Measurements from ENCODE around the gene OR52K2. TPM values are rescaled to one million over a fixed set of nuclear protein-coding genes. Genes with fewer than 3 reads are reported as not detected.
"Not testable (repeated sequence)": the region's sequence is repeated elsewhere in the genome, so short reads cannot be mapped to it uniquely, and the experiment has no call there.

Gene OR52K2
- 1 to 10 TPM in 1 of 2 donors, not detected in 1; 1.9 TPM for total RNA-seq
- not detected for polyA plus RNA-seq (ENCODE audit: insufficient read length in 6 of 6)
- long read RNA-seq, donor 1: 0 reads
- long read RNA-seq, donor 2: 0 reads
- long read RNA-seq, donor 3: 0 reads
- long read RNA-seq, donor 4: 0 reads
- long read RNA-seq, donor 5: 0 reads
- long read RNA-seq, donor 6: 0 reads
- long read RNA-seq, donor 7: 0 reads
- long read RNA-seq, donor 8: 0 reads
- long read RNA-seq, donor 9: 0 reads
- long read RNA-seq, donor 10: 0 reads
- long read RNA-seq, donor 11: 0 reads
- long read RNA-seq, donor 12: 0 reads

GRCh38 chr11:4448995-4449394 is at the start of gene OR52K2:
Gene OR52K2, plus strand, starts transcription at chr11:4449295. Its CDS starts 45 bp downstream, at chr11:4449340.
- Histone ChIP-seq H3K27me3 (no peaks in the 10 kb centered on the region), H3K36me3 (no peaks in the 10 kb centered on the region), H3K4me1 (peaks cover 0 to 15% of the 10 kb centered on the region in 2 donors), H3K27ac (no peak within 1 kb of the TSS), H3K9me3 (no peaks in the 10 kb centered on the region), H3K4me3 (no peak within 1 kb of the TSS)
- intact Hi-C loops (cut with DNase I): no loop called here
- TF ChIP-seq CTCF (IDR thresholded peaks at IDR 0.05): no peak
- ATAC-seq (no peak), DNase-seq (no peak)

GRCh38 chr11:4406206-4406605 is 42.9 kb upstream of the OR52K2 start:
- H3K27ac ChIP-seq; H3K4me1 ChIP-seq; H3K36me3 ChIP-seq; H3K9me3 ChIP-seq; DNase-seq; H3K4me3 ChIP-seq; ATAC-seq; intact Hi-C loops (cut with DNase I); H3K27me3 ChIP-seq: not testable (repeated sequence)

- ATAC-seq (no peak), DNase-seq (no peak)
- TF ChIP-seq CTCF (IDR thresholded peaks at IDR 0.05): no peak
- Histone ChIP-seq H3K4me1 (no peaks in the 10 kb centered on the region), H3K4me3 (no peak overlapping the region), H3K27ac (no peak overlapping the region), H3K9me3 (no peaks in the 10 kb centered on the region), H3K36me3 (no peaks in the 10 kb centered on the region), H3K27me3 (no peaks in the 10 kb centered on the region)
- intact Hi-C loops (cut with DNase I): no loop called here
Measured at GRCh38 chr11:4416306-4416705, 32.8 kb upstream of the OR52K2 start.

GRCh38 chr11:4416816-4417215 is 32.3 kb upstream of the OR52K2 start:
- TF ChIP-seq CTCF (IDR thresholded peaks at IDR 0.05): no peak
- intact Hi-C loops (cut with DNase I): no loop called here
- H3K27ac ChIP-seq: no peak overlapping the region
- no peaks in the 10 kb centered on the region for H3K9me3 ChIP-seq
- no peaks in the 10 kb centered on the region for H3K36me3 ChIP-seq
- no peak overlapping the region for H3K4me3 ChIP-seq
- no peaks in the 10 kb centered on the region for H3K27me3 ChIP-seq
- no peaks in the 10 kb centered on the region for H3K4me1 ChIP-seq
- DNase-seq: no peak
- ATAC-seq: no peak

- Histone ChIP-seq H3K27ac (no peak overlapping the region), H3K27me3 (no peaks in the 10 kb centered on the region), H3K9me3 (no peaks in the 10 kb centered on the region), H3K4me1 (no peaks in the 10 kb centered on the region), H3K4me3 (no peak overlapping the region), H3K36me3 (no peaks in the 10 kb centered on the region)
- no peak for TF ChIP-seq CTCF (IDR thresholded peaks at IDR 0.05)
- intact Hi-C loops (cut with DNase I): no loop called here
- ATAC-seq (no peak), DNase-seq (no peak)
Measured at GRCh38 chr11:4418403-4418802, 30.7 kb upstream of the OR52K2 start.

- Histone ChIP-seq H3K4me1 (peaks cover 0 to 14% of the 10 kb centered on the region in 2 donors), H3K4me3 (no peak overlapping the region), H3K36me3 (no peaks in the 10 kb centered on the region), H3K27ac (no peak overlapping the region), H3K27me3 (no peaks in the 10 kb centered on the region), H3K9me3 (no peaks in the 10 kb centered on the region)
- DNase-seq (no peak), ATAC-seq (no peak)
- intact Hi-C loops (cut with DNase I): no loop called here
- TF ChIP-seq CTCF (IDR thresholded peaks at IDR 0.05): no peak
Measured at GRCh38 chr11:4430051-4430450, 19.0 kb upstream of the OR52K2 start.
